Body of pancreas (tissue), 4 donors: ENCODE data around the gene PPP1R13L.

Source experiments
- POLR2A ChIP-seq, 3 donors: fragments of 450-650 bp; IDR thresholded peaks; one replicate each; pipeline ENCODE4 v1.6.1; 2016; ENCODE audit warnings: antibody characterized with exemption in 3 of 3, mild to moderate bottlenecking in 2 of 3
- TF ChIP-seq, protein P1 (sequence below), 7 experiments: fragments of 450-650 bp in 4 of 7; fragments of 200-600 bp in 3 of 7; sonication (generic) in 3 of 7; IDR thresholded peaks; one replicate each; pipeline ENCODE4 v1.5.1; 2016 to 2019; ENCODE audit warnings: antibody characterized with exemption in 7 of 7

GRCh38 chr19:45408830-45409556 is 4.1 kb upstream of the PPP1R13L start:
- TF ChIP-seq, protein P1, sequence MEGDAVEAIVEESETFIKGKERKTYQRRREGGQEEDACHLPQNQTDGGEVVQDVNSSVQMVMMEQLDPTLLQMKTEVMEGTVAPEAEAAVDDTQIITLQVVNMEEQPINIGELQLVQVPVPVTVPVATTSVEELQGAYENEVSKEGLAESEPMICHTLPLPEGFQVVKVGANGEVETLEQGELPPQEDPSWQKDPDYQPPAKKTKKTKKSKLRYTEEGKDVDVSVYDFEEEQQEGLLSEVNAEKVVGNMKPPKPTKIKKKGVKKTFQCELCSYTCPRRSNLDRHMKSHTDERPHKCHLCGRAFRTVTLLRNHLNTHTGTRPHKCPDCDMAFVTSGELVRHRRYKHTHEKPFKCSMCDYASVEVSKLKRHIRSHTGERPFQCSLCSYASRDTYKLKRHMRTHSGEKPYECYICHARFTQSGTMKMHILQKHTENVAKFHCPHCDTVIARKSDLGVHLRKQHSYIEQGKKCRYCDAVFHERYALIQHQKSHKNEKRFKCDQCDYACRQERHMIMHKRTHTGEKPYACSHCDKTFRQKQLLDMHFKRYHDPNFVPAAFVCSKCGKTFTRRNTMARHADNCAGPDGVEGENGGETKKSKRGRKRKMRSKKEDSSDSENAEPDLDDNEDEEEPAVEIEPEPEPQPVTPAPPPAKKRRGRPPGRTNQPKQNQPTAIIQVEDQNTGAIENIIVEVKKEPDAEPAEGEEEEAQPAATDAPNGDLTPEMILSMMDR (IDR thresholded peaks at IDR 0.05), result no peak
- TF ChIP-seq POLR2A (IDR thresholded peaks at IDR 0.05), result no peak
